ENCODE results near the gene SH3GL2. TPM values are rescaled to one million over a fixed set of nuclear protein-coding genes. Genes with fewer than 3 reads are reported as not detected.

The SH3GL2 gene
- total and polyA plus RNA-seq, 2 donors (not counting 3 experiments of a cell fraction or from before 2014, with no cell fraction given): 0.12 TPM; not detected in 1

GRCh38 chr9:17802249-17802857 lies 223.5 kb downstream of the SH3GL2 start:
- CTCF ChIA-PET: interaction anchor here (0.6 to 4.8 kb wide), 12 partner anchors 8 to 1226 kb away, joined by 3 to 43 read pairs (median 6); no protein-coding TSS in a partner anchor
- DNase-seq (ENCODE audit: low read depth, low spot score) (peak; percentile 31), FAIRE-seq (no peak)
- no peak overlapping the region for H3K27ac ChIP-seq (ENCODE audit: insufficient read depth, low read depth, low read length)
- no peaks in the 10 kb centered on the region for H3K9me1 ChIP-seq (replicated peaks; ENCODE audit: control insufficient read depth, extremely low read depth, insufficient read depth, low read length)
- no peak overlapping the region for H3K4me2 ChIP-seq (ENCODE audit: insufficient read depth, low read length)
- no peak for TF ChIP-seq POLR2AphosphoS5 (IDR thresholded peaks at IDR 0.05; ENCODE audit: insufficient read depth, low read depth, low read length)
- peak; percentile 33 to 37 for TF ChIP-seq CTCF (IDR thresholded peaks at IDR 0.05; ENCODE audit: extremely low read depth in 1 of 2, insufficient read depth in 1 of 2, low read depth in 1 of 2, low read length in 2 of 2)
- no peak overlapping the region for H3K9ac ChIP-seq (replicated peaks; ENCODE audit: extremely low read depth, insufficient read depth, low read length)
- peaks cover 2 to 5% of the 10 kb centered on the region in 2 experiments for H3K27me3 ChIP-seq (ENCODE audit: control insufficient read depth in 2 of 2, insufficient read depth in 2 of 2, low read length in 2 of 2)
- H3K4me3 ChIP-seq (replicated peaks in 1 of 3; ENCODE audit: insufficient read depth in 1 of 3, low read depth in 1 of 3, low read length in 3 of 3): no peak overlapping the region
- H4K20me1 ChIP-seq (replicated peaks; ENCODE audit: control insufficient read depth, extremely low read depth, insufficient read depth, low read length): no peaks in the 10 kb centered on the region
- no TSS peak for BruUV-seq (replicated peaks)
- no peak overlapping the region for H2AFZ ChIP-seq (ENCODE audit: low read depth, low read length)
- no peaks in the 10 kb centered on the region for H3K36me3 ChIP-seq (ENCODE audit: control insufficient read depth in 2 of 2, extremely low read depth in 1 of 2, insufficient read depth in 2 of 2, low read length in 2 of 2)
- intact Hi-C loops (cut with micrococcal nuclease): loop anchor here (1.0 kb wide), 1 partner anchor 273 kb away; no protein-coding TSS in a partner anchor
- dilution Hi-C loops (cut with MboI; ENCODE audit: extremely low pct_ligation_motif_present, low sequenced_read_pairs): no loop called here
- no peaks in the 10 kb centered on the region for H3K79me2 ChIP-seq (ENCODE audit: control insufficient read depth, insufficient read depth, low read length)
- H3K9me3 ChIP-seq (replicated peaks; ENCODE audit: control insufficient read depth, insufficient read depth, low read length): no peaks in the 10 kb centered on the region
- no peaks in the 10 kb centered on the region for H3K4me1 ChIP-seq (ENCODE audit: control insufficient read depth, extremely low read depth, insufficient read depth, low read length)
- POLR2A ChIA-PET: no interaction called here

GRCh38 chr9:17807613-17808282 lies 228.9 kb downstream of the SH3GL2 start:
- FAIRE-seq (no peak), DNase-seq (ENCODE audit: low read depth, low spot score) (no peak)
- no peaks in the 10 kb centered on the region for H3K9me1 ChIP-seq (replicated peaks; ENCODE audit: control insufficient read depth, extremely low read depth, insufficient read depth, low read length)
- no peaks in the 10 kb centered on the region for H3K4me1 ChIP-seq (ENCODE audit: control insufficient read depth, extremely low read depth, insufficient read depth, low read length)
- no peaks in the 10 kb centered on the region for H4K20me1 ChIP-seq (replicated peaks; ENCODE audit: control insufficient read depth, extremely low read depth, insufficient read depth, low read length)
- intact Hi-C loops (cut with micrococcal nuclease): no loop called here
- no peaks in the 10 kb centered on the region for H3K36me3 ChIP-seq (ENCODE audit: control insufficient read depth in 2 of 2, extremely low read depth in 1 of 2, insufficient read depth in 2 of 2, low read length in 2 of 2)
- no peak overlapping the region for H3K27ac ChIP-seq (ENCODE audit: insufficient read depth, low read depth, low read length)
- H3K9me3 ChIP-seq (replicated peaks; ENCODE audit: control insufficient read depth, insufficient read depth, low read length): no peaks in the 10 kb centered on the region
- no peak overlapping the region for H3K4me2 ChIP-seq (ENCODE audit: insufficient read depth, low read length)
- ChIA-PET POLR2A (no interaction called here), CTCF (no interaction called here)
- no peak for TF ChIP-seq GATA2 (IDR thresholded peaks at IDR 0.05; ENCODE audit: insufficient read depth, insufficient read length, low read depth, low read length)
- TF ChIP-seq POLR2A (IDR thresholded peaks at IDR 0.05; ENCODE audit: low read depth, low read length): no peak
- TF ChIP-seq JUN (IDR thresholded peaks at IDR 0.05; ENCODE audit: borderline replicate concordance, insufficient read depth, insufficient read length, low read depth): no peak
- no peak for TF ChIP-seq POLR2AphosphoS5 (IDR thresholded peaks at IDR 0.05; ENCODE audit: insufficient read depth, low read depth, low read length)
- TF ChIP-seq MAX (IDR thresholded peaks at IDR 0.05; ENCODE audit: insufficient read depth, insufficient read length): no peak
- no peak for TF ChIP-seq FOS (IDR thresholded peaks at IDR 0.05; ENCODE audit: borderline replicate concordance, insufficient read depth, low read length)
- TF ChIP-seq MYC (IDR thresholded peaks at IDR 0.05; ENCODE audit: low read depth, low read length): no peak
- TF ChIP-seq EZH2 (IDR thresholded peaks at IDR 0.05; ENCODE audit: borderline replicate concordance, low read depth, low read length, severe bottlenecking): no peak
- TF ChIP-seq CTCF (IDR thresholded peaks at IDR 0.05; ENCODE audit: extremely low read depth in 1 of 2, insufficient read depth in 1 of 2, low read depth in 1 of 2, low read length in 2 of 2): no peak
- BruUV-seq (replicated peaks): no TSS peak
- H3K4me3 ChIP-seq (replicated peaks in 1 of 3; ENCODE audit: insufficient read depth in 1 of 3, low read depth in 1 of 3, low read length in 3 of 3): no peak overlapping the region
- H3K9ac ChIP-seq (replicated peaks; ENCODE audit: extremely low read depth, insufficient read depth, low read length): no peak overlapping the region
- no peak overlapping the region for H2AFZ ChIP-seq (ENCODE audit: low read depth, low read length)
- peaks cover 10 to 13% of the 10 kb centered on the region in 2 experiments for H3K27me3 ChIP-seq (ENCODE audit: control insufficient read depth in 2 of 2, insufficient read depth in 2 of 2, low read length in 2 of 2)
- dilution Hi-C loops (cut with MboI; ENCODE audit: extremely low pct_ligation_motif_present, low sequenced_read_pairs): no loop called here
- H3K79me2 ChIP-seq (ENCODE audit: control insufficient read depth, insufficient read depth, low read length): no peaks in the 10 kb centered on the region
